Adipocyte (in vitro differentiated cells): ENCODE data around the gene AUH.
"Not testable (repeated sequence)": the region's sequence is repeated elsewhere in the genome, so short reads cannot be mapped to it uniquely, and the experiment has no call there.

Experiments
- DNase-seq: peaks from one replicate; pipeline ENCODE4 v3.0.0-alpha.2; 2015; ENCODE audit warnings: low read depth
- H3K27me3 ChIP-seq: replicated peaks from 2 replicates; pipeline ENCODE4 v1.7.0; 2013; ENCODE audit warnings: mild to moderate bottlenecking, low read length, moderate library complexity; ENCODE audit not compliant: control insufficient read depth, insufficient read depth
- H3K36me3 ChIP-seq: 2 replicates; pipeline ENCODE4 v1.7.0; 2013; ENCODE audit warnings: low read length, mild to moderate bottlenecking, moderate library complexity; ENCODE audit not compliant: control insufficient read depth, insufficient read depth, severe bottlenecking
- H3K4me1 ChIP-seq: 2 replicates; pipeline ENCODE4 v1.7.0; 2013; ENCODE audit warnings: mild to moderate bottlenecking, low read length, moderate library complexity; ENCODE audit not compliant: control insufficient read depth, insufficient read depth
- H3K4me3 ChIP-seq: 2 replicates; pipeline ENCODE4 v1.7.0; 2013; ENCODE audit warnings: mild to moderate bottlenecking, low read length, moderate library complexity
- H3K9ac ChIP-seq: 2 replicates; pipeline ENCODE4 v1.7.0; 2013; ENCODE audit warnings: mild to moderate bottlenecking, low read length, moderate library complexity
- H3K9me3 ChIP-seq: 2 replicates; pipeline ENCODE4 v1.7.0; 2013; ENCODE audit warnings: mild to moderate bottlenecking, low read length, moderate library complexity; ENCODE audit not compliant: control insufficient read depth

The AUH gene

GRCh38 chr9:91378054-91378453 lies 16.3 kb upstream of the AUH start:
- H3K27me3 ChIP-seq, H3K4me3 ChIP-seq, H3K36me3 ChIP-seq, DNase-seq, H3K9me3 ChIP-seq, H3K9ac ChIP-seq: not testable (repeated sequence)
- peaks cover 23% of the 10 kb centered on the region for H3K4me1 ChIP-seq

GRCh38 chr9:91376239-91376638 lies 14.5 kb upstream of the AUH start:
- no peak overlapping the region for H3K4me3 ChIP-seq
- DNase-seq, result no peak
- H3K9me3 ChIP-seq, result no peaks in the 10 kb centered on the region
- H3K36me3 ChIP-seq, result no peaks in the 10 kb centered on the region
- no peaks in the 10 kb centered on the region for H3K27me3 ChIP-seq
- H3K9ac ChIP-seq, result no peak overlapping the region
- peaks cover 23% of the 10 kb centered on the region for H3K4me1 ChIP-seq

GRCh38 chr9:91374939-91375338 lies 13.2 kb upstream of the AUH start:
- Histone ChIP-seq H3K9ac (no peak overlapping the region), H3K9me3 (no peaks in the 10 kb centered on the region), H3K4me3 (no peak overlapping the region), H3K27me3 (no peaks in the 10 kb centered on the region), H3K4me1 (peaks cover 23% of the 10 kb centered on the region), H3K36me3 (no peaks in the 10 kb centered on the region)
- peak; percentile 54 for DNase-seq

GRCh38 chr9:91371894-91372293 lies 10.2 kb upstream of the AUH start:
- H3K27me3 ChIP-seq, result no peaks in the 10 kb centered on the region
- no peak overlapping the region for H3K4me3 ChIP-seq
- DNase-seq, result no peak
- H3K9me3 ChIP-seq, result no peaks in the 10 kb centered on the region
- no peaks in the 10 kb centered on the region for H3K36me3 ChIP-seq
- no peak overlapping the region for H3K9ac ChIP-seq
- H3K4me1 ChIP-seq, result peaks cover 5% of the 10 kb centered on the region

- not testable (repeated sequence) for DNase-seq, H3K27me3 ChIP-seq, H3K4me1 ChIP-seq, H3K4me3 ChIP-seq, H3K36me3 ChIP-seq, H3K9ac ChIP-seq, H3K9me3 ChIP-seq
Observed at GRCh38 chr9:91370006-91370405, 8.3 kb upstream of the AUH start.

GRCh38 chr9:91364702-91365101 lies 3.0 kb upstream of the AUH start:
- H3K9me3 ChIP-seq, result no peaks in the 10 kb centered on the region

GRCh38 chr9:91364005-91364404 lies 2.3 kb upstream of the AUH start:
- H3K4me3 ChIP-seq, result no peak overlapping the region
- H3K4me1 ChIP-seq, result peaks cover 18% of the 10 kb centered on the region
- no peaks in the 10 kb centered on the region for H3K27me3 ChIP-seq
- no peaks in the 10 kb centered on the region for H3K36me3 ChIP-seq
- no peak for DNase-seq
- no peak overlapping the region for H3K9ac ChIP-seq
- no peaks in the 10 kb centered on the region for H3K9me3 ChIP-seq

More at GRCh38 chr9:91364702-91365101, 3.0 kb upstream of the AUH start:
- no peak for DNase-seq
- Histone ChIP-seq H3K4me3 (no peak overlapping the region), H3K27me3 (no peaks in the 10 kb centered on the region), H3K36me3 (no peaks in the 10 kb centered on the region), H3K4me1 (peaks cover 16% of the 10 kb centered on the region), H3K9ac (no peak overlapping the region)

- Histone ChIP-seq H3K36me3 (no peaks in the 10 kb centered on the region), H3K4me3 (peak overlapping the region; percentile 95), H3K9ac (peak overlapping the region; percentile 94), H3K4me1 (peaks cover 18% of the 10 kb centered on the region), H3K27me3 (no peaks in the 10 kb centered on the region), H3K9me3 (no peaks in the 10 kb centered on the region)
- no peak for DNase-seq
Observed at GRCh38 chr9:91362051-91362611, 413 bp upstream of the AUH start.

- H3K9ac ChIP-seq, result peak overlapping the region; percentile 94
- H3K9me3 ChIP-seq, result no peaks in the 10 kb centered on the region
- peaks cover 18% of the 10 kb centered on the region for H3K4me1 ChIP-seq
- H3K36me3 ChIP-seq, result peaks cover under 1% of the 10 kb centered on the region
- peak; percentile 19 for DNase-seq
- H3K4me3 ChIP-seq, result peak overlapping the region; percentile 95
- H3K27me3 ChIP-seq, result no peaks in the 10 kb centered on the region
Observed at GRCh38 chr9:91360551-91361290, 997 bp downstream of the AUH start.

- H3K4me3 ChIP-seq, result peak overlapping the region; percentile 95
- no peaks in the 10 kb centered on the region for H3K9me3 ChIP-seq
- H3K27me3 ChIP-seq, result no peaks in the 10 kb centered on the region
- DNase-seq, result peak; percentile 37
- peaks cover 22% of the 10 kb centered on the region for H3K4me1 ChIP-seq
- peaks cover 5% of the 10 kb centered on the region for H3K36me3 ChIP-seq
- no peak overlapping the region for H3K9ac ChIP-seq
Observed at GRCh38 chr9:91359734-91360470, 1.8 kb downstream of the AUH start.

GRCh38 chr9:91359083-91359482 lies 2.6 kb downstream of the AUH start:
- Histone ChIP-seq H3K27me3 (no peaks in the 10 kb centered on the region), H3K4me1 (peaks cover 22% of the 10 kb centered on the region), H3K4me3 (no peak overlapping the region), H3K9ac (no peak overlapping the region), H3K36me3 (peaks cover 11% of the 10 kb centered on the region), H3K9me3 (no peaks in the 10 kb centered on the region)
- DNase-seq, result no peak
